Measurements from ENCODE around the gene CD36.
"Not testable (repeated sequence)": the region's sequence is repeated elsewhere in the genome, so short reads cannot be mapped to it uniquely, and the experiment has no call there.

The CD36 gene

GRCh38 chr7:80659120-80660055 is 20.9 kb downstream of the CD36 start:
- TF ChIP-seq, protein P1, sequence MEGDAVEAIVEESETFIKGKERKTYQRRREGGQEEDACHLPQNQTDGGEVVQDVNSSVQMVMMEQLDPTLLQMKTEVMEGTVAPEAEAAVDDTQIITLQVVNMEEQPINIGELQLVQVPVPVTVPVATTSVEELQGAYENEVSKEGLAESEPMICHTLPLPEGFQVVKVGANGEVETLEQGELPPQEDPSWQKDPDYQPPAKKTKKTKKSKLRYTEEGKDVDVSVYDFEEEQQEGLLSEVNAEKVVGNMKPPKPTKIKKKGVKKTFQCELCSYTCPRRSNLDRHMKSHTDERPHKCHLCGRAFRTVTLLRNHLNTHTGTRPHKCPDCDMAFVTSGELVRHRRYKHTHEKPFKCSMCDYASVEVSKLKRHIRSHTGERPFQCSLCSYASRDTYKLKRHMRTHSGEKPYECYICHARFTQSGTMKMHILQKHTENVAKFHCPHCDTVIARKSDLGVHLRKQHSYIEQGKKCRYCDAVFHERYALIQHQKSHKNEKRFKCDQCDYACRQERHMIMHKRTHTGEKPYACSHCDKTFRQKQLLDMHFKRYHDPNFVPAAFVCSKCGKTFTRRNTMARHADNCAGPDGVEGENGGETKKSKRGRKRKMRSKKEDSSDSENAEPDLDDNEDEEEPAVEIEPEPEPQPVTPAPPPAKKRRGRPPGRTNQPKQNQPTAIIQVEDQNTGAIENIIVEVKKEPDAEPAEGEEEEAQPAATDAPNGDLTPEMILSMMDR (IDR thresholded peaks at IDR 0.05; ENCODE audit: low read depth, low read length), result peak; percentile 55
- peak; percentile 2 for DNase-seq (ENCODE audit: extremely low read depth, low read depth)

DNA sequence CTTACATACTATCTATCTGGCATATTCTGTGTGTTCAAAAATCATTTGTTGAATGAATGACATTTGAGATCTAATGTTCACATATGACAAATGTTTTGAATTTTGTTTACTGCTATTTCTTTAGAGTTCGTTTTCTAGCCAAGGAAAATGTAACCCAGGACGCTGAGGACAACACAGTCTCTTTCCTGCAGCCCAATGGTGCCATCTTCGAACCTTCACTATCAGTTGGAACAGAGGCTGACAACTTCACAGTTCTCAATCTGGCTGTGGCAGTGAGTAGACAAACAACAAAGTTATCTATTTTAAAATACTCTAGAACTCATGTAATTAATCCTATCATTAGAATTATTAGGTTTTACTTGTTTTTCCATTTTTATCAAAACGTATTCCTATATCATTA is 22.5 kb downstream of the CD36 start:
- TF ChIP-seq, protein P1 (IDR thresholded peaks at IDR 0.05; ENCODE audit: low read depth, low read length), result no peak
- DNase-seq (ENCODE audit: extremely low read depth, low read depth), result no peak

DNA sequence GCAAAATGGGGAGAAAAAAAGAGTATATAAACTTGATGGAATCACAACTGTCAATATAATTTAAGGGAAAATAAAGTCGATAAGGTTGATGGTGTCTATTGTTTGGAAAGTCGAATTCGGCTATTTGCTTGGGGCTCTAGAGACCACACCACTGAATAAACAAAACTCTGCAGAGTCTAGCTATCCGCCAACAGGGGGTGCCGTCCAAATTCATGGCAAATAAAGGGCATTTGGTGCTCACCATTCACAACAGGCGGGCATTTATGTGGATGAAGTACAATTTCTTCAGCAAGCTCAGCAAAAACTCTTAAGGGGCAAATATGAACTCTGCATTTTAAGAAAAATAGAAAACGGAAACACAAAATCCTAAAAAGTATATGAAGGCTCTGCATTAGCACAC is 23.3 kb downstream of the CD36 start:
- TF ChIP-seq, protein P1 (IDR thresholded peaks at IDR 0.05; ENCODE audit: low read depth, low read length), result peak; percentile 11
- no peak for DNase-seq (ENCODE audit: extremely low read depth, low read depth)

DNA sequence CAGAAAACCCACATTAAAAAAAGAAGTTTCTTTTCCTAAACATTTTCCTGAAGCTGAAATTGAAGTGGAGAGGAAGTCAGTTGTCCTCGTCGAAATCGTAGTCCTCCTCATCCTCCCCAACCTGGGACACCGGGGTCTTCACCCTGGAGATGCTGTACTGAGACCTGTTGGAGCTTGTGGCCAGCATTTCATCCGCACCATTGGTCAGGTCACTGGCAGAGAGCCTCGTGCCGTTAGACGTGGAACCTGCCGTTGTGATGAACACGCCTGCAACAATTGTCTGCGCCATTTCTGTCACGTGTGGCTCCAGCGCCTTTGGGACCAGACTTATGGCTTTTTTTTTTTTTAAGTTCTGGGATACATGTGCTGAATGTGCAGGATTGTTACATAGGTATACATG is 23.8 kb downstream of the CD36 start:
- no peak for DNase-seq (ENCODE audit: extremely low read depth, low read depth)

DNA sequence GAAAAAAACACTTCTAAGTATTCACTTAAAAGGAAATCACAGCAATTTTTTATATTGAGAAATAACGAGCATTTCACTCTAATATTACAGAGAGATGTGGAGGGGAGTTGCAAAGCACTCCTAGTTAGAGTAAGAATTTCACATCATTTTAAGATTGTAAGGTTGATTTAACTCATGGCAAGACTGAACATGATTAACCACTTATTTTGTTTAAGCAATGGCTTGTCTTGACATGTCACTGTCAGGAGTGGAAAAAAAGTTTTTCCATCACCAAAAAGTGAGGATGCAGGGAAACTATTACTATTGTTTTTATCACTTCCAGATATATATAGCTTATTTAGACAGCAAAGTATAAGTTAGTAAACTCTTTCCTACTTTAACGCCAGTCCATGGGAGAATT is 27.1 kb downstream of the CD36 start:
- no peak for DNase-seq (ENCODE audit: extremely low read depth, low read depth)
- TF ChIP-seq, protein P1 (IDR thresholded peaks at IDR 0.05; ENCODE audit: low read depth, low read length), result no peak

More for the DNA sequence above, 23.8 kb downstream of the CD36 start:
- TF ChIP-seq, protein P1 (IDR thresholded peaks at IDR 0.05; ENCODE audit: low read depth, low read length), result no peak

- DNase-seq (ENCODE audit: extremely low read depth, low read depth), result no peak
- TF ChIP-seq, protein P1 (IDR thresholded peaks at IDR 0.05; ENCODE audit: low read depth, low read length), result no peak
Measured at GRCh38 chr7:80666376-80666775, 27.9 kb downstream of the CD36 start.

GRCh38 chr7:80669367-80669766 is 30.9 kb downstream of the CD36 start:
- DNase-seq (ENCODE audit: extremely low read depth, low read depth), result not testable (repeated sequence)
